Limb (tissue), 2 donors: ENCODE results near the gene TXNRD2.
A peak's percentile ranks its signal among the peaks of the same experiment; 100 is the strongest.

Source experiments
- DNase-seq, 2 donors: peaks; one replicate each; pipeline ENCODE4 v3.0.0-alpha.2; 2016; ENCODE audit errors: extremely low spot score in 2 of 2

The TXNRD2 gene

DNA sequence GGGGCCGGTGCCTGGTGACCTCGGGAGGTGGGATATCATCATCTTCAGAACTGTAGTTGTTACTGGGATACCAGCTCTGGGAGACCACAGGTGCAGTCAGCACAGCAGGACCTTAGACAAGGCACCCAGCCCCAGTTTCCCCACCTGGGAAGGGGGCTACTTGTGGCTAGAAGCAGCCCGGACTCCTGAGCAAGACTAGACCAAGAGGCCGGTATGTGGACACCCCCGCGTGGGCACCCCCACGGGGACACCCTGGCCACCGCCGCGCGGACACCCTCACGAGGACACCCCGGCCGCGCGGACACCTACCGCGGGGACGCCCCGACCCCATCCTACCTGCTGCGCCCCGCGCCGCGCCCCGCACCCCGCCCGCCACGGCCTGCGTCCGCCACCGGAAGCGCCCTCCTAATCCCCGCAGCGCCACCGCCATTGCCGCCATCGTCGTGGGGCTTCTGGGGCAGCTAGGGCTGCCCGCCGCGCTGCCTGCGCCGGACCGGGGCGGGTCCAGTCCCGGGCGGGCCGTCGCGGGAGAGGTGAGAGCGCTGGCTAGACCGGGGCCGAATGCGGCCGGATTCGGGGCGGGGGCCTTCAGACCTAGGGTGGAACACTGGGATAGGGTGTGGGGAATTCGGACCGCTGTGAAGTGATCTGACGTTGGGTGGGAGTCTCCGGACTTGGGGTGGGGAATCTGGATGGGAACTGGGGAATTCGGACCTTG, at the start of gene TXNRD2, which contains the start of gene COMT:
TXNRD2 (minus strand) TSS at position 454 of the 718 bp plus-strand sequence; CDS start at position 439, 15 bp downstream.
COMT (plus strand) TSS at position 408 of the 718 bp plus-strand sequence. CDS start 20,755 bp downstream, outside the sequence.
- peak; percentile 40 to 85 for DNase-seq

DNA sequence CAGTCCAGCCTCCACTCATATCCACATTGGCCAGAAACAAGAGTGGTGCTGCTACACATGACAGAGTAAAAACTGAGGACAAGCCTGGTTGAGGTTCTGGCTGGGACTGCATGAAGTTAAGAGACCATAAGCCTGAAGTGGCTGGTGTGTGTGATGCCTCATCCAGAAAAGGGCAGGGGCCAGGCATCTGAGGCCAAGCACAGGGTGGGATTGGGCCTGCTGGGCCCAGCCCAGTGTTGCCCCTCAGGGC, 49.7 kb upstream of the TXNRD2 start:
- no peak for DNase-seq

DNA sequence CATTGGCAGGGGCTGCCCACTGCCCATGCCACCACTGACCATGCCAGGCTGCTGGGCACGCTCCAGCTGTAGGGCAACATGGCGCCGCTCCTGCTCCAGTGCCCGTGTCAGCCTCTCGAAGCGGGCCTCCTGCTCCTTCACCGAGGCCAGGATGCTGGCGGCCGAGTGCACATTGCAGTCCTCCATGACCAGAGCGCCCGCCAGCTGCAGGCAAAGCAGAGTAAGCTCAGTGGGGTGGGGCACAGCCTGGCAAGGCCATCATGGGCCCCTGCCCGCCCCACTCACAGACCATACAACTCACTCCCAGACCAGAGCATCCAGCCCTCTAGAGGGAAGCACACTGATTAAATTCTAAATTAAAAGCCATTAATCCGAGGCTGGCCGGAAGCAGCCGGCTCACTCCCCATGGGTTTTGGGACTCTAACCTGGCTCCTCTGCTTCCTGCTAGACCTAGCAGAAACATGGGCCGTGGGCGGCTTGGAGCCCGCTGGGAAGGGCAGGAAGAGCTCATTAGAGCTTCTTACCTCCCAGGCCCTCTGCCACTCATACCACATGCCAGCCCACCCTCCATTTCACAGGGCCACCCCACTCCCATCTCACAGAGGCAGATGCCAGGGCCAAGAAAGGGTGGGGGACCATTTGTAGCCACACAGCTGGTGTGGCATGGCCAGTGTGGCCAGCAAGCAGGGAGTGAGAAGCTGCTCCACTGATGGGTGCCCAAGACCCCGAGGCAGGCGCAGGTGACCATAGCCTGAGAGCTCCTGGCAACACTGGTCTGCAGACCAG, 49.2 kb upstream of the TXNRD2 start:
- DNase-seq = no peak

DNA sequence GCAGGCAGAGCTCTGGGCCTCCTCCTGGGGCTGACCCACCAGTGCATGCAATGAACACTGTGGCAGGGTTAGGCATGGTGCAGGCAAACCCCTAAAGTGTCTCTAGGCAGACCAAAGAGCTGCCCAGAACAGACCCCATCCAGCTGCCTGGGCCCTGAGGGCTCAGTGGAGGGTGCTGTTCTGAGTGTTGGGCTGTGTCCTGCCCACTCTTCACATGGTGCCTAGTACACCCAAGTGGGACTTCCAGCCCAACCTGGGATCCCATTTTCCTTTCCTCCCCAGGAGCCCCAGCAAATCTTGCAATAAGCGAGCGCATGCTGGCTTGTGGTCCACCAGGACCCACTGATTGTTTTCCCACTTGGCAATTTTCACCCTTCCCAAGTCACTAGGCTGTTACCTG, 48.6 kb upstream of the TXNRD2 start:
- DNase-seq = no peak

DNA sequence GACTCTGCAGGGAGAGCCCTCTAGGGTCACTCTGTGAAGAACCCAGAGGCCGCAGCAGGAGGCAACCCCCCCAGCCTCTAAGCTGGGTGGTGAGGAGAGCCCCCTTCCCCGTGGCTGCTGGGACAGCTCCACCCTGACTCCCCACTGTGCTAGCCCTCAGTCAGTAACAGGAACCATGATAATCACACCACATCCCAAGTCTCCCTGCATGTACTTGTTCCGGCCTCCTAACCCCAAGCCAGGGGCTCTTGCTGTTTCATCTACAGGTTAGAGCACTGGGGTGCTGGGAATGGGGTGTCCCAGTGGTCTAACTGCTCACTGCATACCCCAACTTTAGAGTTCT, 48.1 kb upstream of the TXNRD2 start:
- no peak for DNase-seq

DNA sequence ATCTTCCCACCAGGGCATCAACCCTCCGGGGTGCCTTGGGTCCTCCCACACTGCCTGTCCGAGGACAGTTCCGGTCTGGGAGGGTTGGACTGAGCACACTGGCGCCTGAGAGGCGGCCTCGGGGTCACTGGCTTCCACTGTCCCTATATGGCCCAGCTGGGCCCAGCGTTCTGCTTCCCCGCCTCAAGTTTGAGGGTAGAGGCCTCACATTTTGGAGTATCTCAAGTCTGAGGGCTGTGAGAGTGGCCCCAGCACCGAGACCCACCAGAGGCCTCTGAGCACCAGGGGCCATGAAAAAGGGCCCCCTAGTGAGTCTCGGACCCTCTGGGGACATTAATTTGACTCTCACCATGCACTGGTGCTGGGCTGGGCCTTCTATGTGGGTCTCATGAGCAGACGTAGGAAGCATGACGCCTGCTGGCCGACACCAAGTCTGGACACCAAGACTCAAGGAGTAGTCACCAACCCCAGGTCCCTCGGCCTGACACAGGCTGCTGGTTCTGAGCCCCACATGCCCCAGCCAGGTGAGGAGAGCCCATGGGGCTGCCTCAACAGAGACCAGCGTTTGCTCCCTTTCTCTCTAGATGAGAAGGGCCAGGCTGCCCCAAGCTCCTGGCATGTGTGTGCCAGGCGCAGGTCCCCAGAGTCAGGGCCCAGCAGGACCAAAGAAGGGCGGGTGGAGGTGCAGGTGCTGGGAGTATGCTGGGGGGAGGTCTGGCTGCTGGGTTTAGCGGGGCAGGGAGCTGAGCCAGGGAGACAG, 47.5 kb upstream of the TXNRD2 start:
- DNase-seq = no peak

DNA sequence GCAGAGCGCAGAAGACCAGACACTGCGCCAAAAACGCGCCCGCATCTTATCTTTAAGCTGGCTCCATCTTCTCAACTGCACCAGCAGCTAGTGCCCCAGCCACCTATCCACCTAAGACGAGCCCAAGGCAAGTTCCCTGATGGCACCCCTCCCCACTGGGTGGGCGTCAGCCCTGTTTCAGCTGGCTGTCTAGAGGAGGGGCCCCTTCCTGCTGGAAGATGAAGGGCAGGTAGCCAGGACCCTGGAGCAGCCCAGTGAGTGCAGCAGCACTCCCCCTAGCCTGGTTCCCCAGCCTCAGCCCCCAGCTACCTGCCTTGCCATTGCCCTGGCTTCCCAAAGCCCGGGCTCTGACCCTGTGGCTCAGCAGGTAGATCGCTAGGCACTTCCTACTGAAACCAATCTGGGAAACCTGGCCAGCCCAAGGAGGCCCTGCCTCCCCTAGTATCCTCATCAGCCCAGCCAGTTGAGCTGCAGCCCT, 46.8 kb upstream of the TXNRD2 start:
- DNase-seq = no peak

DNA sequence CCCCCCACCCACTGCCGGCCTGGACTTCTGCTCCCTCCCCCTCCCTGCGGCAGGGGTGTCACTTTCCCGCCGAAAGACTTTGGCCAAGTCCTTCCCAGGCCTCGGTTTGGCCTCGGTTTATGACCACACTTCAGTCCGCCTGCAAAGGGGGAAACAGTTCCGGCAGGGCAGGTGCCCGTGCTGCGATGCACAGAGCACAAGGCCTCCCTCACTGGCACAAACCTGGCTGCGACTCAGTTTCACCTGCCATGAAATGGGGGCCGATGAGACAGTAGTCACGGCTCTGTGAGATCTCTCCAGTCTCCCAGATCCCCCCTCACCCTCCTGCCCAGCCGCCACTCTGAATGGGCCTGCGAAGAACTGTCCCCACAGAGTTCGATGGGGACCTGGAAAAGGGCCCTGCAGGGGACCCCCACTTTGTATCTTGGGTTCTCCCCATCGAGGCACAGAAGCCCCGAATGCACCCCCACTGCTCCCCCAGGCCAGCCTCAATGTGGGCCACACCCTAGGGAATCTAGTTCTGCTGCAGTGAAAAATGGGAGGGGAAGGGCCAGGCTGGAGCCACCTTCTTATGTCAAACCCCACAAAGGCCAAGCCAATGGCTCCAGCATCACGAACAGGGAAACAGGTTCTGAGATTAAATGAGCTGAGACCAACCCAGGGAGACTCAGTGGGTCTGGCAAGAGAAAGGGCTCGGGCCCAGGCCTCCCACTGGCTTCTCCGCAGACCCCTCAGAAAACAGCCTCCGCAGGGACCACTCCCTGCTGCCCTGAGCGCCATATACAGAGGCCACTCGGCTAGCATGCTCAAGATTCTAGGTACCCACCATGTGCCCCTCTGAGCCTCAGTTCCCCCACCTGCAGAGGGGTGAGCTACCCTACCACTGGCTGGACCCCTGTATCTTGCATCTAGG, 46.0 kb upstream of the TXNRD2 start:
- no peak for DNase-seq

DNA sequence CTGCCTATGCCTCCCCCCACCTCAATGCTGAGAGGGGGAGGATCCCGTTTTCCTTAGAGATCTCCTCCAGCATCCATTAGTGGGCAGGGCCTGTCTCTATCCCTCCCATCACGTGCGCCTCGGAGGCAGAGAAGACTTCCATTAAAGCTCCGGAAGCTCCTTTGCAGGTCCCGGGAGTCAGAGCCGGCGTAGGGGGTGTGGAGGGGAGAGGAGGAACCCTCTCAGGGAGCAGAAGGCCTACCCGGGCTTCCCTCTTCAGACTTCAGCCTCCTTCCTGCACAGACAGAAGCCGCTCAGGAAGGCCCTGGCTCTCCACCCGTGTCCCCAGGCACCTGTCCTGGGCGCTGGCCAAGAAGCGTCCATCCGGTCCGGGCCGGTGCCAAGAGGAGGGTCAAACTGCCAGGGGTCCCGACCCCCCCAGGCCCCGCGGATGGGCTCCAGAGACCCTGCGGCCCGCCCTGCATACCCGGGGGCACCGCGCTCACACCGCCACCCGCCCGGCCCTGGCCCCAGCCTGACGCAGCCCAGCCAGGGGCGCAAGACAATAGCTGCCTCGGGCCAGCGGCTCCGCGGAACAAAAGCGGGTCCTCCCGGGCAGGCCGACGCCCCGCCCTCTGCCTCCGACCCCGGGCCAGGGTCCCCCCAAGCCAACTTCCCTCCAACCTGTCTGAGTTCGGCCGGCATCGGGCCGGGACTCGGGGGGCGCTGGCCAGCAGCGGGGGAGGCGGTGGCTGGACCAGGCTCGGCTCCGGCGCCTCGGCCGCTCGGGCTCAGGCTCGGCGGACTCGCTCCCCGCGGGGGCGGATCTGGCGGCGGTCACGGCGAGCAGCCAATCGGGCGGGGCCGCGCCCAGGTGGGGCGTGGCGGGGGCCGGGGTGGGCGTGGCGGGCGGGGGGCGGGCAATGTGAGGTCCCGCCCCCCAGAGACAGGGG, 45.1 kb upstream of the TXNRD2 start:
- peak; percentile 56 to 89 for DNase-seq

DNA sequence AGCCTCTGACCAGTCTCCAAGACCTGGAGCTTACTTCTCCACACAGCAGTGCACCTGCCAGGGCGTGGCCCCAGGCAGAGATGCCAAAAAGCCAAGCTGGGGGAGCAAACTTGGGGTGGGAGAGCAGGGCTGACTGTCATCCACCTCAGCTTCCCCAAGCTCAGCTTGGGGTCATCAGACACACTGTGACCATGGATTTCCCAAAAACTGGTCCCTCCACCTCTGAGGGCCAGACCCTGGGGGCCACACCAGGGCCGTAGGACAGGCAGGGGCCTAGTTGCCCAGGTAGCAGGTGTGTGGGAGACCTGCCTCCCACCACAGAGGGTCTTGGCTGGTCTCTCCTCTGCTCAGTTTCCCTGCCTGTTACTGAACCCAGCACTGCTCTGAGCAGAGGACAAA, 44.4 kb upstream of the TXNRD2 start:
- no peak for DNase-seq

DNA sequence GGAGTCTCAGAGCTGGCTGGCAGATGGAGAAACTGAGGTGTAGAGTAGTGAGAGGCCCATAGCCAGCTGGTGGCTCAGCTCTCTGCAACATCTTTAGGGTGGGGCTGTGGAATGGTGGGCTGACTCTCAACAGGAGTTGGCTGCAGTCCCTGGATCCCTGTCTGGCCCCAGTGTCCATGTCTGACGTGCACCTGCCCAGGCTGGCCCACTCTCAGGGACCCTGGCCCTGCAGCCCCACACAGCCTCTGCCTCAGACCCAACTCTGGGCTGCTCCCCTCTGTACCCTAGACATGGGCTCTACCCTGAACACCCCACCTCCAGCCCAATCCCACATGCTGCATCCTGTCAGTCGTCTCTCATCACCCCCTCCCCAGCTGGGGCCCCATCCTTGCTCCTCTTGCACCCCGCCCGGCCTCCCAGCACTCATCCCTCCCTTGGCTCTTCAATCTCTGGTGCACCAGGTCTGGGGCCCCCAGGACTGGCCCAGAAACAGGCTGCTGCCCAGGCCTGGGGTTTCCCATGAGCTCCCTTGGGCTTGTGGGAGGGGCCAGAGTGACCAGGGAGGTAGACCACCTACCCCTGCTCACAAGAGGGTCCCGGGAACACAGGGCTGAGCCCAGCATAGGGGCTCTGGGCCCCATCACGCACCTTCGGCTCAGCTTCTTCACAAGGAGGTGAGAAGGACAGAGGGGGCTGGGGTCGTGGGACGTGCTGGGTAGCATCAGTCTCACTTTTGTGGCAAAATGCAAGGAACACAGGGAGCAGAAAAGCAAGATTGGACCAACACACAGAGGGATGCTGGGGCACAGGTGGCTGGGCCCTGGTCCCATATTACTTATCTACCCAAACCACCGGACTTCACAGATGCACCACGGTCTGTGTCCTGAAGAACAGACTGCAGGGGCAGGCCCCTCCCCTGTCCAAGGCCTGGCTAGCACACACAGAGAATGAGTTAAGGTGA, 43.5 kb upstream of the TXNRD2 start:
- DNase-seq = no peak

DNA sequence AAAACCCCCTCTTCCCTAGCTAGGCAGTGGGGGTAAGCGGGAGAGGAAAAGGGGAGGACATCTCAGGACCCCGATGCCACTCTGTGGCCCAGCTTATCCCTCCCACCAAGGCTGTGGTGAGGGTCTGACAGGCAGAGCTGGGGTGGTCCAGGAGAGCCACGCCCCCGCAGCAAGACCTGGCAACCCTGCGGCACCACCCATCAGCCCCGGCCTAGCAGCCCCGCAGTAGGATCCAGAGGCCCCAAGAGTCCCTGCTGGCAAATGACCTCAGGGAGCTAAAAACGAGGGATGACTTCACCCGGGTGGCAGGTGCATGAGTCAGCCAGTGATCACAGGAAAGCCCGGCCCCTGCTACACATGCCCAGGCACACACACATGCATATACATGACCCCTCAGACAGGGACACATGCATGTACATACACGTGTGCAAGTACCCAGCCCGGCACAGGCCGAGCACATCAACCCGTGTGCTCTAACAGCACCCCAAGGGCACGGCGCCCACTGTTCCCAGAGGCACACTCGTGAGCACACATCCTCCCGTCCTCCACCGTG, 42.7 kb upstream of the TXNRD2 start:
- DNase-seq = no peak

DNA sequence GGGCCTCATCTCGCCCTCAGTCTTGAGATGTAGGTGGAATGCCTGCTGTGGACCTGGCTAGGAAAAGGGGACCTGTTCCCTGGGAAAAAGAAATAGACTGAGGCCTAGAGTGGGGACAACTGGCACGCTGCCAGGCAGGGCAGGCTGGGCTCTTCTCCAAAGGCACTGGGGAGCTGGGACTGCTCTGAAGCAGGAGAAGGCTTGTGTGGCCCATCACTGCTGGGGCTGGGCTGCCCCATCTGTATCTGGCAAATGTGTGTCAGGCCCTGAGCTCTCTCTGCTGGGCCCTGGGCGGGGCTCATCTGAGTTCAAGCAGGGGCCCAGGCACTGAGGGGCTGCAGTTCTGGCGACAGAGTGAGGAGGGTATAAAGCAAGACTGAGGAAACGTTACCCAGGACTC, 42.1 kb upstream of the TXNRD2 start:
- no peak for DNase-seq

DNA sequence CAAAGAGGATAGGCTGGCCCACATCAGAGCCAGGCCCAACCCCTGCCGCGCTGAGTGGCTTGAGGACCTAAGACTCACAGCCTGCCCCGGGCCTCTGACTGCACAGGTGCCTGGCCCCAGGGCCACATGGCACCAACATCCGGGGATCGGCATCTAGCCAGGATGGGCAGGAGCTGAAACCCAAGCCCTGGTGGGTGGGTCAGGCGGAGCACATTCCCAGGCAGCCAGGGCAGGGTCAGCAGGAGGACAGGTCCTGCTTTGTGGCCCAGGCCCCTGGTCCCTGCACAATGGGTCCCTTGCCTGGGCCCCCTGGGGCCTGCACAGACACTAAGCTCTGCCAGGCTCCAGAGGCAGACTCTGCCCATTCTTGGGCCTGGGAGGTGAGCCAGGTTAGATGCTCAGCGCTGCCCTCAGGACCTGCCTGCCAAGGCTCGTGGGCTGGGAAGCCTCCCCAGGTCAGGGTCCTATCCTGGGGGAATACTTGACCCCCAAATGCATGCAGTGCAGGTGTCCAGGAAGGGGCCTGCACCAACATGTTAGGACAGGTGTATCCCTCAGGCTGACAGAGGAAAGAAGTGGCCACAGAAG, 41.5 kb upstream of the TXNRD2 start:
- DNase-seq = no peak

DNA sequence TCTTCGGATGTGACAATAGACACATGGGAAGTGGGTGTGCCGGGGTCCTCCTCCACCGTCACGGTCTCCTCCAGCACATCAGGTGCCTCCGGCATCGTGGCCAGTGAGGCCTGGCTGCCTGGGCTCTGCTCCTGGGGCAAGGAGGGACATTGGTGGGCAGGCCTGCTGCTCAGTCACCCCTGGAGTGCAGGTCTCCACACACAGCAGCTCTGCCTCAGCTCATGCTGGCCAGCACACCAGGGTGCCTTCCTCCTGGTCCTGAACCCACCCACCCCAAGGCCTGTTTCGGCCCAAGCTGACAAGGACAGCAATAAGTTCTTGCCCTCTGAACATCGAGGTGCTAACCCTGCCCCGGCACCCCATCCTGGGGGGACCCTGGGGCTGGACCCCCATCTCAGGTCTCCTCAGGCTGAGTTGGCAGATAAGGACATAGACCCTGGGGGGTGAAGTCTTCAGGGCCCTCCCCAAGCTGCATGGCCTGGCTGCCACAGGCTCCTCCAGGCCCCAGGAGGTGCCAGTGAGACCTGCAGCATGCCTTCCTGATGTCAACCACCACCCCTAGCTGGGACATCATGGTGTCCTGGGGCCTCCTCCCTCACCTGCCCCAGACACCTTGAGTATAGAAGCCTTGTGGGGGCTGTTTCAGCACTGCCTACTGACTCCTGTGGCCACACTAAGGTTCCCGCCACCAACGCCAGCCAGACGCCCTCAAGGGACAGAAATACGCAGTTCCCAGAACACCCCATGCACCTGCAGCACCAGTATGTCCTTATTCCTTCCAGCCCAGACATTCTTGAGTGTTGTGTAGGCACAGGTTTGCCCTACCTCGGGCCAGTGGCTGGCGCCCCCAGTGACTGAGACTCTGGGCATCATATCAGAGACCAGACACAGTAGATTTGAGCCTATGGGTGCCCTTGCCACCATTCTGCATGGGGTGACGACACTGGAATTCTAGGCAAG, 40.6 kb upstream of the TXNRD2 start:
- DNase-seq = no peak

DNA sequence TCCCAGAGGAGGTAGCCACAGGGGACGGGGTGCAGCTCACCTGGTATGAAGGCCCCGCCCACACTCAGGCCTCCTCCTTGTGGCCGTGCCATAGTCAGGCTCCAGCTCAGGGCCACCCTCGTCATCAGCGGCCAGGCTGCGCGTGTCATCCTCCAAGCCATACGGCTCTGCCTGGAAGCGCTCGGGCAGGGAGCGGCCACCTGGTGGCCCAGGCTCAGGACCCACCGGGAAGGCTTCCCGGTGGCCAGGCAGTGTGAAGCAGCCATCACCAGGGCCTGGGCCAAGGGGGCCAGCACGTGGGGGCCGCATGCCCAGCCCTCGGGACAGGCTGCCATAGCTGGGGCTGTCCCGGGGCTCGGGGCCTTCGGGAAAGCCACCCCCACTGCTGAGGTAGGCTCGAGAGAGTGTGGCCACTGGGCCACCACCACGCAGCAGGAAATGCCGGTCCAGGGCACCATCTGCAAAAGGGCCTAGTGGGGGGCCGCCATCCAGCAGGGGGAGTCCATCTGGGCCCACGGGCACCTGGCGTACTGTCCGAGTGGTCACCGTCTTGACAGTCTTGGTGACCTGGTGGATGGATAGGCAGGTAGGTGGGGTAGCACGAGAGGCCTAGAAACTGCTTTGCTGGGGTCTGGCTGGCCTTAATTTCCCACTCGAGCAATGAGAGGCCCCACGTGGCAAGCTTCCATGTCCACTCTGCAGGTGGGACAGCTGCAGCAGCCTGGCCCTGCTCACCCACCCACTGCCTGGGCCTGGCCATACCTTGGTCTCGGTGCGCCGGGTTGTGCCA, 39.7 kb upstream of the TXNRD2 start:
- no peak for DNase-seq
